HAP-1 (cell line): ENCODE data around the gene CDH5.

Experiments
- DNase-seq, 2 experiments: peaks; one replicate each; pipeline ENCODE4 v3.0.0-alpha.2; 2016 to 2020; ENCODE audit warnings: low spot score in 2 of 2
- H3K27me3 ChIP-seq: fragments of 250-450 bp; sonication (Bioruptor Pico); 2 replicates; pipeline ENCODE4 v1.5.1; 2020; ENCODE audit warnings: low read depth, mild to moderate bottlenecking, moderate library complexity
- H3K36me3 ChIP-seq: fragments of 250-450 bp; sonication (Bioruptor Pico); replicated peaks from 2 replicates; pipeline ENCODE4 v1.5.1; 2020; ENCODE audit warnings: mild to moderate bottlenecking
- H3K4me1 ChIP-seq: fragments of 250-450 bp; sonication (Bioruptor Pico); 2 replicates; pipeline ENCODE4 v1.5.1; 2020; ENCODE audit warnings: mild to moderate bottlenecking
- H3K4me3 ChIP-seq: fragments of 250-450 bp; sonication (Bioruptor Pico); 2 replicates; pipeline ENCODE4 v1.5.1; 2020; ENCODE audit warnings: mild to moderate bottlenecking, moderate library complexity
- H3K9me3 ChIP-seq: fragments of 250-450 bp; sonication (Bioruptor Pico); 2 replicates; pipeline ENCODE4 v1.5.1; 2020; ENCODE audit warnings: mild to moderate bottlenecking, moderate library complexity
- in situ Hi-C: fragments of 300-500 bp; cut with MboI; formaldehyde crosslinking; loops from 3 replicates; pipeline ENCODE4 v1.14.3; 2020; ENCODE audit warnings: low sequenced_read_pairs, inconsistent platforms, mixed read lengths

The CDH5 gene

GRCh38 chr16:66416136-66416535, 49.6 kb downstream of the CDH5 start:
- Histone ChIP-seq H3K36me3 (no peaks in the 10 kb centered on the region), H3K9me3 (peaks cover 5% of the 10 kb centered on the region; the same call in 1 of the 2 replicates), H3K4me1 (no peaks in the 10 kb centered on the region), H3K27me3 (no peaks in the 10 kb centered on the region), H3K4me3 (no peak overlapping the region)
- in situ Hi-C loops, result loop anchor here (25.0 kb wide), 1 partner anchor 321 kb away; no protein-coding TSS in a partner anchor
- DNase-seq, result no peak

- in situ Hi-C loops, result loop anchor here (25.0 kb wide), 1 partner anchor 320 kb away; no protein-coding TSS in a partner anchor
- H3K36me3 ChIP-seq, result no peaks in the 10 kb centered on the region
- H3K9me3 ChIP-seq, result peaks cover 5% of the 10 kb centered on the region; the same call in 1 of the 2 replicates
- no peak overlapping the region for H3K4me3 ChIP-seq
- DNase-seq, result no peak
- no peaks in the 10 kb centered on the region for H3K4me1 ChIP-seq
- no peaks in the 10 kb centered on the region for H3K27me3 ChIP-seq
These were observed 50.6 kb downstream of the CDH5 start for GRCh38 chr16:66416939-66417700.

- Histone ChIP-seq H3K36me3 (no peaks in the 10 kb centered on the region), H3K4me3 (no peak overlapping the region), H3K27me3 (no peaks in the 10 kb centered on the region), H3K4me1 (no peaks in the 10 kb centered on the region), H3K9me3 (no peaks in the 10 kb centered on the region)
- in situ Hi-C loops, result loop anchor here (25.0 kb wide), 1 partner anchor 319 kb away; no protein-coding TSS in a partner anchor
- DNase-seq, result no peak
These were observed 51.9 kb downstream of the CDH5 start for GRCh38 chr16:66418165-66418962.

GRCh38 chr16:66419527-66419926, 53.0 kb downstream of the CDH5 start:
- no peaks in the 10 kb centered on the region for H3K36me3 ChIP-seq
- H3K9me3 ChIP-seq, result no peaks in the 10 kb centered on the region
- H3K4me1 ChIP-seq, result no peaks in the 10 kb centered on the region
- peaks cover under 1% of the 10 kb centered on the region; the same call in 1 of the 2 replicates for H3K27me3 ChIP-seq
- DNase-seq, result no peak
- no peak overlapping the region for H3K4me3 ChIP-seq
- in situ Hi-C loops, result loop anchor here (25.0 kb wide), 1 partner anchor 318 kb away; no protein-coding TSS in a partner anchor

GRCh38 chr16:66420396-66420795, 53.9 kb downstream of the CDH5 start:
- peaks cover 5% of the 10 kb centered on the region; the same call in 1 of the 2 replicates for H3K27me3 ChIP-seq
- H3K4me3 ChIP-seq, result no peak overlapping the region
- H3K36me3 ChIP-seq, result no peaks in the 10 kb centered on the region
- in situ Hi-C loops, result loop anchor here (25.0 kb wide), 1 partner anchor 317 kb away; no protein-coding TSS in a partner anchor
- DNase-seq, result no peak
- no peaks in the 10 kb centered on the region for H3K4me1 ChIP-seq
- no peaks in the 10 kb centered on the region for H3K9me3 ChIP-seq

- Histone ChIP-seq H3K4me3 (no peak overlapping the region), H3K4me1 (no peaks in the 10 kb centered on the region), H3K36me3 (no peaks in the 10 kb centered on the region), H3K27me3 (peaks cover 12% of the 10 kb centered on the region), H3K9me3 (no peaks in the 10 kb centered on the region)
- DNase-seq, result no peak
- in situ Hi-C loops, result loop anchor here (25.0 kb wide), 1 partner anchor 315 kb away; no protein-coding TSS in a partner anchor
These were observed 55.4 kb downstream of the CDH5 start for GRCh38 chr16:66421891-66422290.

- Histone ChIP-seq H3K27me3 (peaks cover 12% of the 10 kb centered on the region), H3K4me3 (no peak overlapping the region), H3K9me3 (no peaks in the 10 kb centered on the region), H3K36me3 (no peaks in the 10 kb centered on the region), H3K4me1 (no peaks in the 10 kb centered on the region)
- in situ Hi-C loops, result loop anchor here (25.0 kb wide), 1 partner anchor 315 kb away; no protein-coding TSS in a partner anchor
- no peak for DNase-seq
These were observed 55.9 kb downstream of the CDH5 start for GRCh38 chr16:66422366-66422765.

GRCh38 chr16:66423177-66423576, 56.7 kb downstream of the CDH5 start:
- H3K4me3 ChIP-seq, result no peak overlapping the region
- no peak for DNase-seq
- in situ Hi-C loops, result loop anchor here (25.0 kb wide), 1 partner anchor 314 kb away; no protein-coding TSS in a partner anchor
- peaks cover 20% of the 10 kb centered on the region for H3K27me3 ChIP-seq
- H3K9me3 ChIP-seq, result no peaks in the 10 kb centered on the region
- H3K36me3 ChIP-seq, result no peaks in the 10 kb centered on the region
- H3K4me1 ChIP-seq, result no peaks in the 10 kb centered on the region

- no peak for DNase-seq
- Histone ChIP-seq H3K4me3 (no peak overlapping the region), H3K9me3 (no peaks in the 10 kb centered on the region), H3K36me3 (no peaks in the 10 kb centered on the region), H3K4me1 (no peaks in the 10 kb centered on the region), H3K27me3 (peaks cover 40% of the 10 kb centered on the region)
- in situ Hi-C loops, result no loop called here
These were observed 59.2 kb downstream of the CDH5 start for GRCh38 chr16:66425651-66426050.

GRCh38 chr16:66426112-66427035, 59.9 kb downstream of the CDH5 start:
- H3K4me1 ChIP-seq, result no peaks in the 10 kb centered on the region
- no peak overlapping the region; the same call in 1 of the 2 replicates for H3K4me3 ChIP-seq
- peaks cover 45% of the 10 kb centered on the region for H3K27me3 ChIP-seq
- in situ Hi-C loops, result no loop called here
- H3K9me3 ChIP-seq, result no peaks in the 10 kb centered on the region
- H3K36me3 ChIP-seq, result no peaks in the 10 kb centered on the region
- no peak for DNase-seq

- no peaks in the 10 kb centered on the region for H3K36me3 ChIP-seq
- H3K9me3 ChIP-seq, result no peaks in the 10 kb centered on the region
- in situ Hi-C loops, result no loop called here
- H3K27me3 ChIP-seq, result peaks cover 53% of the 10 kb centered on the region
- H3K4me1 ChIP-seq, result no peaks in the 10 kb centered on the region
- H3K4me3 ChIP-seq, result peak within 1 kb of the TSS; percentile 6
- DNase-seq, result peak in 1 of 2 experiments; percentile 46
These were observed 60.8 kb downstream of the CDH5 start, which contains the start of gene BEAN1 for GRCh38 chr16:66427036-66427860. TSS of gene BEAN1 (plus strand) at chr16:66427295. CDS start at chr16:66437677, 10,382 bp downstream.
